GM13977 (cell line): ENCODE data around the gene FEM1C.
"Not testable (repeated sequence)": the region's sequence is repeated elsewhere in the genome, so short reads cannot be mapped to it uniquely, and the experiment has no call there.

Experiments
- DNase-seq: peaks from one replicate; pipeline ENCODE4 v3.0.0; 2012; ENCODE audit warnings: low spot score
- in situ Hi-C: fragments of 300-500 bp; cut with MboI; formaldehyde crosslinking; loops from one replicate; pipeline ENCODE4 v1.12.0; 2022; ENCODE audit warnings: low sequenced_read_pairs, low pct_unique_long_range_greater_than_20kb, mixed read lengths, inconsistent platforms; ENCODE audit not compliant: unreplicated experiment
- TF ChIP-seq, protein P1 (sequence below): IDR thresholded peaks from 2 replicates; pipeline ENCODE4 v1.5.1; 2012; ENCODE audit warnings: mild to moderate bottlenecking, control low read depth; ENCODE audit not compliant: insufficient read depth; ENCODE audit errors: extremely low read depth, missing control alignments

FEM1C gene

DNA sequence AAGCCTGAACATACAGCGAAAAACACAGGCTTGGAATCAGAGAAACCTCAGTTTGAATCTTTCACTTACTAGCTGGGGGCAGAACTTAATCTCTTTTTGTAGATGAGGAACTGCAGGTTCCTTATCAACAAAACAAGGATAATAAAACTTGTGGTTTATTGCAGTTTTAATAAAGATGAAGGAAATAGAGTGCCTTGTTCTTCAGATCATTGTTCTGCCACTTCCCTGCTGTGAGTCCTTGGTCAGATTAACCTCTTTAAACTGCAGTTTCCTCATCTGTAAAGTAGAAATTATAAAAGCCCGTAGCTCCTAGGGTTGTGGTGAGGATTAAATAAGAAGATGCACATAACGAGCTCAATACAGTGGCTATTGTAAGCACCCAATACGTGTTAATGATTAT is 57.4 kb downstream of the FEM1C start:
- TF ChIP-seq, protein P1, sequence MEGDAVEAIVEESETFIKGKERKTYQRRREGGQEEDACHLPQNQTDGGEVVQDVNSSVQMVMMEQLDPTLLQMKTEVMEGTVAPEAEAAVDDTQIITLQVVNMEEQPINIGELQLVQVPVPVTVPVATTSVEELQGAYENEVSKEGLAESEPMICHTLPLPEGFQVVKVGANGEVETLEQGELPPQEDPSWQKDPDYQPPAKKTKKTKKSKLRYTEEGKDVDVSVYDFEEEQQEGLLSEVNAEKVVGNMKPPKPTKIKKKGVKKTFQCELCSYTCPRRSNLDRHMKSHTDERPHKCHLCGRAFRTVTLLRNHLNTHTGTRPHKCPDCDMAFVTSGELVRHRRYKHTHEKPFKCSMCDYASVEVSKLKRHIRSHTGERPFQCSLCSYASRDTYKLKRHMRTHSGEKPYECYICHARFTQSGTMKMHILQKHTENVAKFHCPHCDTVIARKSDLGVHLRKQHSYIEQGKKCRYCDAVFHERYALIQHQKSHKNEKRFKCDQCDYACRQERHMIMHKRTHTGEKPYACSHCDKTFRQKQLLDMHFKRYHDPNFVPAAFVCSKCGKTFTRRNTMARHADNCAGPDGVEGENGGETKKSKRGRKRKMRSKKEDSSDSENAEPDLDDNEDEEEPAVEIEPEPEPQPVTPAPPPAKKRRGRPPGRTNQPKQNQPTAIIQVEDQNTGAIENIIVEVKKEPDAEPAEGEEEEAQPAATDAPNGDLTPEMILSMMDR, result no peak
- DNase-seq, result no peak
- in situ Hi-C loops, result no loop called here

DNA sequence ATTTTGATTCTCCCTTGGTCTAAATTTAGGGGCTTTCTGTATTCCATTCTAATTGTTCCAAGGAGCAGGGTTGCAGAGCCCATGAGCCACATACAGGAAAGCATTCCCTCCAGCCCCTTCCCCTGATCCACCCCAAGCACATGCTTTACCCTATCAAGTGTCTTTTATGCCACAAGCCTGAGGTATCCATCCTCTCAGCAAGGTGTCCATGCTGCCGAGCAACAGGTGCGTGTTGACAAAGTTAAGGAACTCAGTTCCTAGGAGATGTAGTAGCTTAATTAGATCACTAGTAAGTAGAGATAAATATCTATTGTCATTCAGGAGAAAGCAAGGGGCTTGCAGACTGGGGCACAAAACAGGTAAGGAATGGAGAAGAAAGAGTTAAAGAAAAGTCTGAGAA is 57.8 kb downstream of the FEM1C start:
- DNase-seq, result no peak
- TF ChIP-seq, protein P1, result no peak
- in situ Hi-C loops, result no loop called here

DNA sequence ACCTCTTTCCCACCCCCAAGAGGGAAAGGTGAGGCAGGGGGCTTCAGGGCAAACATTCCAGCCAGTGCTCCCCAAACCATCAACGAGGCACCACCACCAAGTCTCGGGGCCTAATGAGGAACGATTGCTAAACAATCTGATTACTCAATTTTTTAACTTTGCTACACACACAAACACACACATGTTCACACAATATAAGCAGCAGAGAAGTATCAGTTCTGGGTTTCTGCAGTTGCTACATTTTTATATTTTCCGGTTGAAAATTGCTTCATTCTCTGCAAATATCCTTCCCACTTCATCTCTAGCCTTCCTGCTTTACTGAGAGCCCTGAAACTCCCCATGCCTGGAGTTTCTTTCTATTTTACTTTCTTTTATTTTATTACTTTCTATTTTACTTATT is 60.2 kb downstream of the FEM1C start:
- DNase-seq, result no peak
- TF ChIP-seq, protein P1, result no peak
- in situ Hi-C loops, result no loop called here

DNA sequence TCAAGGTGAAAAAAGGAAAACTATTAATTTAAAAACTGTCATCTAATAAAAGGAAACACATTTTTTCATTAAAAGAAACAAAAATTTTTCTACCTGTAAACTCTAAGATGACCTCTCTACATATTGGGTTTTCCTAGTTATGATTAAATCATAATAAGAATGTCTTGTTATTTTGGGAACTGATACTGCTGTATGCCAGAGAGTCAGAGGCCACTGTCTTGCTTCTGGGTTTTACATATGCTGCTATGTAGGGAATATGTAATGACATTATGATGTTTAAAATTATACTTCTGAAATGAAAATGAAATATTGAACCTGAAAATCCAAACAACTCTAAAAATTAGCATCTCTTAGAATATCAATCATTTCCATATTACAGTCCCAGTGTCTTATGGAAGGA is 63.7 kb downstream of the FEM1C start:
- TF ChIP-seq, protein P1, result no peak

DNA sequence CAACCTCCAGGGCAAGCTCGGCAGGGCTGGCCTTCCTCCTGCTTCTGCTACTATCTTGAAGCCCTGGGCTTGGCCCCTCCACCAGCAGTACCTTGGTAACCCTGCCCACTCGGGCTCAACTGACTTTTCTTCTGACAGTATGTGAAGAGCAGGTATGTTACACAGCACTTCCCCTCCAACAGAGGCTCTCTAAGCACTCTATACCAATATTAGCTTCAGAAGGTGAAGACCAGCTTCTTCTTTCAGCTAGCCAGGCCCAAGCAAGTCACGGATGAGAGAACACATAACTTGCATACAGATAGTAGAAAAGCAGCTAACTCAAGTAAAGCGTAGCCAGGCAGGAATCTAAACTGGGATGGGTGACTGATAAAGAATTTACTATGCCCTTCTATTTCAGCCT is 64.3 kb downstream of the FEM1C start:
- in situ Hi-C loops, result no loop called here
- TF ChIP-seq, protein P1, result no peak
- DNase-seq, result no peak

More for the DNA sequence above, 63.7 kb downstream of the FEM1C start:
- no peak for DNase-seq
- in situ Hi-C loops, result no loop called here

DNA sequence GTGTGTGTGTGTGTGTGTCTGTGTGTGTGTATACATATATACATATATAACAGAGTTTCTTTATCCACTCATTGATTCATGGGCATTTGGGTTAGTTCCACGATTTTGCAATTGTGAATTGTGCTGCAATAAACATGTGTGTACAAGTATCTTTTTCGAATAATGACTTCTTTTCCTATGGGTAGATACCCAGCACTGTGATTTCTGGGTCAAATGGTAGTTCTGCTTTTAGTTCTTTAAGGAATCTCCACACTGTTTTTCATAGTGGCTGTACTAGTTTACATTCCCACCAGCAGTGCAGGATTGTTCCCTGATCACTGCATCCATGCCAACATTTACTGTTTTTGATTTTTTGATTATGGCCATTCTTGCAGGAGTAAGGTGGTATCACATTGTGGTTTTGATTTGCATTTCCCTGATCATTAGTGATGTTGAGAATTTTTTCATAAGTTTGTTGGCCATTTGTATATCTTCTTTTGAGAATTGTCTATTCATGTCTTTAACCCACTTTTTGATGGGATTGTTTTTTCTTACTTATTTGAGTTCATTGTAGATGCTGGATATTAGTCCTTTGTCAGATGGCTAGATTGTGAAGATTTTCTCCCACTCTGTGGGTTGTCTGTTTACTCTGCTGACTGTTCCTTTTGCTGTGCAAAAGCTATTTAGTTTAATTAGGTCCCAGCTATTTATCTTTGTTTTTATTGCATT is 65.3 kb downstream of the FEM1C start:
- DNase-seq, in situ Hi-C loops: not testable (repeated sequence)

DNA sequence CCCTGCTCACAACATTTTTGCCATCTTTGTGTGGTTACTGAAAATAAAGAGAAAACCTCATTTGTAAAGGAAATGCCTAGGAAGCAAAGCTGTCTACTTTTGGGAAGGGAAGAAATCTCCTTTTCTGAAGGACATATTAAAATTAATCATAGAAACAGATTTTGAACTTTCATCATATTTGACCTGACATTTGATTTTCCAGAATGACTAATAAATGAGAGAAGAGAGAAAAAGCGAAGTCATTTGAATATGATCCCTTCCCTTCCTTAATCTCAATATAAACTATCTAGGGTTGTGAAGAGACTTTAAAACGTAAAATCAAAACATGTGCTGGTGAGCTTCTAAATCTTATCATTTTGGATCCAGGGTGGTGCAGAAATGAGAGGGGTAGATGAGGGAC is 66.3 kb downstream of the FEM1C start:
- in situ Hi-C loops, result no loop called here
- TF ChIP-seq, protein P1, result no peak
- DNase-seq, result no peak
